Measurements from ENCODE around the gene DLK1.
A peak's percentile ranks its signal among the peaks of the same experiment; 100 is the strongest.

DLK1 gene

GRCh38 chr14:100739306-100739705 is 12.6 kb downstream of the DLK1 start:
- in situ Hi-C loops (cut with HindIII; ENCODE audit: low sequenced_read_pairs), result no loop called here
- no peak overlapping the region for H3K4me3 ChIP-seq (ENCODE audit: low read depth, low read length)
- DNase-seq (ENCODE audit: low read depth, low spot score), result no peak
- TF ChIP-seq, protein P1, sequence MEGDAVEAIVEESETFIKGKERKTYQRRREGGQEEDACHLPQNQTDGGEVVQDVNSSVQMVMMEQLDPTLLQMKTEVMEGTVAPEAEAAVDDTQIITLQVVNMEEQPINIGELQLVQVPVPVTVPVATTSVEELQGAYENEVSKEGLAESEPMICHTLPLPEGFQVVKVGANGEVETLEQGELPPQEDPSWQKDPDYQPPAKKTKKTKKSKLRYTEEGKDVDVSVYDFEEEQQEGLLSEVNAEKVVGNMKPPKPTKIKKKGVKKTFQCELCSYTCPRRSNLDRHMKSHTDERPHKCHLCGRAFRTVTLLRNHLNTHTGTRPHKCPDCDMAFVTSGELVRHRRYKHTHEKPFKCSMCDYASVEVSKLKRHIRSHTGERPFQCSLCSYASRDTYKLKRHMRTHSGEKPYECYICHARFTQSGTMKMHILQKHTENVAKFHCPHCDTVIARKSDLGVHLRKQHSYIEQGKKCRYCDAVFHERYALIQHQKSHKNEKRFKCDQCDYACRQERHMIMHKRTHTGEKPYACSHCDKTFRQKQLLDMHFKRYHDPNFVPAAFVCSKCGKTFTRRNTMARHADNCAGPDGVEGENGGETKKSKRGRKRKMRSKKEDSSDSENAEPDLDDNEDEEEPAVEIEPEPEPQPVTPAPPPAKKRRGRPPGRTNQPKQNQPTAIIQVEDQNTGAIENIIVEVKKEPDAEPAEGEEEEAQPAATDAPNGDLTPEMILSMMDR (IDR thresholded peaks at IDR 0.05; ENCODE audit: low read depth, low read length), result no peak

DNA sequence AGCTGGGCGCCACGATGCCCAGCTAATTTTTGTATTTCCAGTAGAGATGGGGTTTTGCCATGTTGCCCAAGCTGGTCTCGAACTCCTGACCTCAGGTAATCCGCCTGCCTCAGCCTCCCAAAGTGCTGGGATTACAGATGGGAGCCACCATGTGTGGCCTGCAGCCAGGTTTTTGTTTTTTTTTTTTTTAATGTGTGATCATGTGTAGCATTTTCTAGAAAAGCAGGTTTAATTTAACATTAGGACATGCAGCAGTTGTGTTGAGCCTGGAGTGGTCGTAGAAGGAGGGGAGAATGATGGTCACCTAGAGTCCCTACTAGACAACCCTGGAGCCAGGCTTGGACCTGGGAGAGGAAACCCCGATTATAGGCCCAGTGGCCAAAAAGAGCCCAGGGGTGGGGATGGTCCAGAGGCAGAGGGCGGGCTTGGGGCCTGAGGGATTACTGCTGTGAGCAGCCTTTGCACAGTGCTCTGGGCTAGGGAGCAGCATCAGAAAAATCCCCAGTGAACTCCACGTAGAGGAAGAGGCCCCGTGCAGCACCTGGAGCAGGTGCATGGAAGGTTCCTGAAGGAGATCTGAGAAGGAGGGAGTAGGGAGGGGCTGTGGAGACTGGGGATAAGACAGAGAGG is 13.6 kb downstream of the DLK1 start:
- DNase-seq (ENCODE audit: low read depth, low spot score), result no peak
- no peak overlapping the region for H3K4me3 ChIP-seq (ENCODE audit: low read depth, low read length)
- in situ Hi-C loops (cut with HindIII; ENCODE audit: low sequenced_read_pairs), result no loop called here
- TF ChIP-seq, protein P1 (IDR thresholded peaks at IDR 0.05; ENCODE audit: low read depth, low read length), result no peak

DNA sequence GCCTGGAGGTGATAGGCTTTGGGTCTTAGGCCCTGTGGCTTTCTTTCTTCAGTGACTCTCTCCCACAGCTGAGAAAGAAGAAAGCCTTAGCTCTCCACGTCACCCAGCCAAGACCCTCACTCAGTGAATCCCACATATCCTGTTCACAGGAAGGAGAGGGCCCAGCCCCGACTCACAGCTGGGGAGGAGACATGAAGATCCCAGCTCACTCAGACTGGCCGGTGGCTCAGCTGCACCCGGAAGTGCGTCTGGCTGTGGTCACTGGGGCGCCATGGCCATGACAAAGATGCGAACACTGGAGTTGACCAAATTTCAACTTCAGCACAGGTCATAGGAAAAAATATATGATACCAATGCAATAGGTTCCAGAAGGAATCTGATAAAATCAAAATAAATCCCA is 14.2 kb downstream of the DLK1 start:
- TF ChIP-seq, protein P1 (IDR thresholded peaks at IDR 0.05; ENCODE audit: low read depth, low read length), result no peak
- in situ Hi-C loops (cut with HindIII; ENCODE audit: low sequenced_read_pairs), result no loop called here
- no peak for DNase-seq (ENCODE audit: low read depth, low spot score)

GRCh38 chr14:100741966-100742365 is 15.3 kb downstream of the DLK1 start:
- TF ChIP-seq, protein P1 (IDR thresholded peaks at IDR 0.05; ENCODE audit: low read depth, low read length), result no peak
- in situ Hi-C loops (cut with HindIII; ENCODE audit: low sequenced_read_pairs), result no loop called here
- peak; percentile 19 for DNase-seq (ENCODE audit: low read depth, low spot score)
- H3K4me3 ChIP-seq (ENCODE audit: low read depth, low read length), result no peak overlapping the region

More for the DNA sequence above, 14.2 kb downstream of the DLK1 start:
- no peak overlapping the region for H3K4me3 ChIP-seq (ENCODE audit: low read depth, low read length)

- TF ChIP-seq, protein P1 (IDR thresholded peaks at IDR 0.05; ENCODE audit: low read depth, low read length), result no peak
- DNase-seq (ENCODE audit: low read depth, low spot score), result no peak
- in situ Hi-C loops (cut with HindIII; ENCODE audit: low sequenced_read_pairs), result no loop called here
- no peak overlapping the region for H3K4me3 ChIP-seq (ENCODE audit: low read depth, low read length)
Observed at GRCh38 chr14:100746326-100746725, 19.6 kb downstream of the DLK1 start.

GRCh38 chr14:100747021-100747586 is 20.4 kb downstream of the DLK1 start:
- TF ChIP-seq, protein P1 (IDR thresholded peaks at IDR 0.05; ENCODE audit: low read depth, low read length), result no peak
- in situ Hi-C loops (cut with HindIII; ENCODE audit: low sequenced_read_pairs), result no loop called here
- no peak overlapping the region for H3K4me3 ChIP-seq (ENCODE audit: low read depth, low read length)
- DNase-seq (ENCODE audit: low read depth, low spot score), result peak; percentile 84
